ENCODE data around the gene CACNB3. TPM values are rescaled to one million over a fixed set of nuclear protein-coding genes. Genes with fewer than 3 reads are reported as not detected.
"Not testable (repeated sequence)": the region's sequence is repeated elsewhere in the genome, so short reads cannot be mapped to it uniquely, and the experiment has no call there.

CACNB3 gene
- total and polyA plus RNA-seq, 12 donors = 2.2 to 13.5 (median 4.6) TPM

DNA sequence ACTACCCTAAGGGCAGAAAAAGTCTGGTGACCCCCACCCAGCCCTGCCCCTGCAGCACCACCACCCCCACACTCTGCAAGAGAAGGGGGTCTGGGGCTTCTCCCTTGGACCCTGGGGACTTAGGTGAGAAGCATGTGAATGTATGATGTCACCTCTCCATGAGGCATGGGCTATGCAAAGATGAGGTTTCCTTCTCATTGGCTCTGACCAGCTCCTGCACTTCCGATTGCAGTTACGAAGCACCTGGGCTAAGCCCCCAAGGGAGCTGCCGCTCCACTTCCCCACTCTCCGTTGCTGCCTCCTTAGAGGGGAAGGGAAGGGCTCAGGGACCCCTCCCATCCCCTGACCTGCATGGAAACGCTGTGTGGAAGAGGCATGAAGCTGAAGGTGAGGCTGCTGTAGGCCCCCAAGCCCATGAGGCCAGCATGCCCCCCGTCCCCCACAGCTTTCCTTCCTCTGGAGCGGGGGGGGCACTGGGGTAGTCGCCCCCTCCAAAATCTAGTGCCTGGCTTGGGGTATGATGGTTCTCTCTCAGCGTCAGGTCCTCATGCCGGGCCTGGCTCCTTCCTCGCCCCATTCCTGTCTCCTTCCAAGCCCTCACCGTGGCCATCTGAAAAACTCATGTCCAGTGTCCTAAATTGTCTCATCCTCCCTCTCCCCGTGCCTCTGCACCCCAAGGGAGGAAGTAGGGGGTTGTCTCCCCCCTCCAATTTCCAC is 39.1 kb downstream of the CACNB3 start:
- TF ChIP-seq, protein P1, sequence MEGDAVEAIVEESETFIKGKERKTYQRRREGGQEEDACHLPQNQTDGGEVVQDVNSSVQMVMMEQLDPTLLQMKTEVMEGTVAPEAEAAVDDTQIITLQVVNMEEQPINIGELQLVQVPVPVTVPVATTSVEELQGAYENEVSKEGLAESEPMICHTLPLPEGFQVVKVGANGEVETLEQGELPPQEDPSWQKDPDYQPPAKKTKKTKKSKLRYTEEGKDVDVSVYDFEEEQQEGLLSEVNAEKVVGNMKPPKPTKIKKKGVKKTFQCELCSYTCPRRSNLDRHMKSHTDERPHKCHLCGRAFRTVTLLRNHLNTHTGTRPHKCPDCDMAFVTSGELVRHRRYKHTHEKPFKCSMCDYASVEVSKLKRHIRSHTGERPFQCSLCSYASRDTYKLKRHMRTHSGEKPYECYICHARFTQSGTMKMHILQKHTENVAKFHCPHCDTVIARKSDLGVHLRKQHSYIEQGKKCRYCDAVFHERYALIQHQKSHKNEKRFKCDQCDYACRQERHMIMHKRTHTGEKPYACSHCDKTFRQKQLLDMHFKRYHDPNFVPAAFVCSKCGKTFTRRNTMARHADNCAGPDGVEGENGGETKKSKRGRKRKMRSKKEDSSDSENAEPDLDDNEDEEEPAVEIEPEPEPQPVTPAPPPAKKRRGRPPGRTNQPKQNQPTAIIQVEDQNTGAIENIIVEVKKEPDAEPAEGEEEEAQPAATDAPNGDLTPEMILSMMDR (IDR thresholded peaks at IDR 0.05) = no peak
- no peak for DNase-seq
- Histone ChIP-seq H3K9me3 (no peaks in the 10 kb centered on the region), H3K4me3 (no peak overlapping the region), H3K27ac (no peak overlapping the region), H3K4me1 (peaks cover 3 to 8% (median 7%) of the 10 kb centered on the region in 9 donors), H3K36me3 (peaks cover 0 to 13% (median 0%) of the 10 kb centered on the region in 9 donors), H3K27me3 (peaks cover 0 to 4% (median 0%) of the 10 kb centered on the region in 7 donors)
- no peak for ATAC-seq
- 73 to 79% methylated on average over 13 of the region's 13 CpGs for WGBS, 2 donors
- intact Hi-C loops (cut with DNase I) = loop anchor here in 4 of 10 donors (5.0 to 10.0 kb wide), 4 partner anchors 35 to 137 kb away; partner anchors contain the start of gene DDN (in 1 of the 4)

DNA sequence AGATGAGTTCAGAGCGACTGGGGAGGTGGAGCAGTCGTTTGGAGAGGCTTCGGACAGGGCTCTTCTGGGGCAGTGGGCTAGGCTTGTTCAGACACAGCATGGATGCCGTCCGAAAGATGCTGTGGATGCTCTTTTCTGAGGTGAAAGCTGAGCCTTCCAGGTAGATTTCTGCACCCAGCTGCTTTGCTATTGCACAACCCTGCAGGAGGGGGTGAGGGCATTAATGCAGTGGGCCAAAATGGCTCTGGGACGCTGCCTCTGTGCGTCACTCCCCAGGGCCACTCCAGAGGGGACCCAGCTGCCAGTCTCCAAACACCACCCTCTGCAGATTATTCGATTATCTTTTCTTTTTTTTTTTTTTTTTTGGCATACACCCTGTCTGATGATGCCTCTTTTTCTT is 39.7 kb downstream of the CACNB3 start:
- Histone ChIP-seq H3K4me1 (peaks cover 0 to 2% (median 1%) of the 10 kb centered on the region in 9 donors), H3K27ac (no peak overlapping the region), H3K27me3 (peaks cover 0 to 10% (median 0%) of the 10 kb centered on the region in 7 donors), H3K4me3 (no peak overlapping the region), H3K36me3 (peaks cover 0 to 13% (median 0%) of the 10 kb centered on the region in 9 donors), H3K9me3 (no peaks in the 10 kb centered on the region)
- no peak for ATAC-seq
- WGBS, 2 donors = 80 to 87% methylated on average over 8 of the region's 8 CpGs
- DNase-seq = no peak
- intact Hi-C loops (cut with DNase I) = loop anchor here in 4 of 10 donors (5.0 to 10.0 kb wide), 4 partner anchors 34 to 137 kb away; partner anchors contain the start of gene DDN (in 1 of the 4)
- TF ChIP-seq, protein P1 (IDR thresholded peaks at IDR 0.05) = no peak

DNA sequence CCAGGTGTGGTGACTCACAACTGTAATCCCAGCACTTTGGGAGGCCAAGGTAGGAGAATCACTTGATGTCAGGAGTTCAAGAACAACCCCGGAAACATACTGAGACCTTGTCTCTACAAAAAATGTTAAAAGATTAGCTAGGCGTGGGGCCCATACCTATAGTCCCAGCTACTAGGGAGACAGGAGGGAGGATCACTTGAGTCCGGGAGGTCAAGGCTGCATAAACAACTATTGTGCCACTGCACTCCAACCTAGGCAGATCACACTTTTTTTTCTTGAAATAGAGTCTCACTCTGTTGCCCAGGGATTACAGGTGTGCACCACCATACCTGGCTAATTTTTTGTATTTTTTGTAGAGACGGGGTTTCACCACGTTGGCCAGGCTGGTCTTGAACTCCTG is 41.3 kb downstream of the CACNB3 start:
- no peak overlapping the region for H3K27ac ChIP-seq
- ATAC-seq = no peak

DNA sequence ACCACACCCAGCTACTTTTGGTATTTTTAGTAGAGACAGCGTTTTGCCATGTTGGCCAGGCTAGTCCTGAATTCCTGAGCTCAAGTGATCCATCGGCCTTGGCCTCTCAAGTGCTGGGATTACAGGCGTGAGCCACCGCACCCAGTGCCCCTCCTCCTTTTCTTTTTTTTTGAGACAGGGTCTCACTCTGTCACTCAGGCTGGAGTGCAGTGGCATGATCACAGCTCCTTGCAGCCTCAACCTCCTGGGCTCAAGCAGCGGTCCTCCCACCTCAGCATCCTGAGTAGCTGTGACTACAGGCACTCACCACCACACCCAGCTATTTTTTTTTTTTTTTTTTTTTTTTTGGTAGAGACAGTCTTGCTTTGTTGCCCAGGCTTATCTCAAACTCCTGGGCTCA is 41.9 kb downstream of the CACNB3 start:
- H3K4me3 ChIP-seq, DNase-seq, H3K27ac ChIP-seq, H3K4me1 ChIP-seq, H3K9me3 ChIP-seq, ATAC-seq: not testable (repeated sequence)
- Histone ChIP-seq H3K27me3 (peaks cover 0 to 30% (median 0%) of the 10 kb centered on the region in 7 donors), H3K36me3 (peaks cover 0 to 13% (median 0%) of the 10 kb centered on the region in 9 donors)
- intact Hi-C loops (cut with DNase I) = loop anchor here in 1 of 10 donors (10.0 kb wide), 1 partner anchor 75 kb away; no protein-coding TSS in a partner anchor
- WGBS, 2 donors = 89 to 90% methylated on average over 5 of the region's 5 CpGs

More for the DNA sequence above, 41.3 kb downstream of the CACNB3 start:
- 95 to 98% methylated on average over 5 of the region's 5 CpGs for WGBS, 2 donors
- Histone ChIP-seq H3K4me1 (peaks cover 0 to 1% (median 0%) of the 10 kb centered on the region in 9 donors), H3K9me3 (no peaks in the 10 kb centered on the region), H3K4me3 (no peak overlapping the region), H3K36me3 (peaks cover 0 to 13% (median 0%) of the 10 kb centered on the region in 9 donors), H3K27me3 (peaks cover 0 to 24% (median 0%) of the 10 kb centered on the region in 7 donors)
- no peak for DNase-seq
- intact Hi-C loops (cut with DNase I) = loop anchor here in 5 of 10 donors (5.0 to 10.0 kb wide), 4 partner anchors 33 to 135 kb away; partner anchors contain the start of gene DDN (in 1 of the 5)
- TF ChIP-seq, protein P1 (IDR thresholded peaks at IDR 0.05) = no peak

All from heart right ventricle (tissue), 16 donors.